Prostate gland (tissue), 2 donors: ENCODE data around the gene PPL. TPM values are rescaled to one million over a fixed set of nuclear protein-coding genes. Genes with fewer than 3 reads are reported as not detected.
"Not testable (repeated sequence)": the region's sequence is repeated elsewhere in the genome, so short reads cannot be mapped to it uniquely, and the experiment has no call there.

Source experiments
- DNase-seq: peaks from one replicate; pipeline ENCODE4 v3.0.0-alpha.2; 2019; ENCODE audit warnings: low spot score
- H3K27ac ChIP-seq, 2 donors: fragments of 200-600 bp; sonication (generic); 2 replicates each; pipeline ENCODE4 v1.5.1; 2017 to 2019
- H3K27me3 ChIP-seq: fragments of 200-600 bp; sonication (generic); replicated peaks from 2 replicates; pipeline ENCODE4 v1.5.1; 2019; ENCODE audit not compliant: insufficient read depth
- H3K36me3 ChIP-seq, 2 donors: fragments of 200-600 bp; sonication (generic); 1 replicate in 1 of 2; 2 replicates in 1 of 2; pipeline versions ENCODE4 v1.5.1 to v1.8.1; 2017 to 2019
- H3K4me1 ChIP-seq: fragments of 200-600 bp; sonication (generic); replicated peaks from 2 replicates; pipeline ENCODE4 v1.5.1; 2019
- H3K4me3 ChIP-seq, 2 donors: fragments of 200-600 bp; sonication (generic); 2 replicates each; pipeline ENCODE4 v1.5.1; 2017 to 2019
- H3K9me3 ChIP-seq: fragments of 200-600 bp; sonication (generic); 2 replicates; pipeline ENCODE4 v1.5.1; 2017
- CTCF ChIP-seq, 4 experiments: fragments of 200-600 bp in 2 of 4; fragments of 450-650 bp in 2 of 4; sonication (generic) in 2 of 4; IDR thresholded peaks; 1 replicate in 3 of 4; 2 replicates in 1 of 4; pipeline ENCODE4 v1.5.1; 2016 to 2019; ENCODE audit warnings: antibody characterized with exemption in 4 of 4, mild to moderate bottlenecking in 2 of 4, moderate library complexity in 2 of 4
- POLR2A ChIP-seq: fragments of 450-650 bp; IDR thresholded peaks from one replicate; pipeline ENCODE4 v1.6.1; 2016; ENCODE audit warnings: antibody characterized with exemption, mild to moderate bottlenecking
- POLR2AphosphoS5 ChIP-seq: sonication (generic); formaldehyde crosslinking; IDR thresholded peaks from one replicate; pipeline ENCODE4 v1.6.1; 2017; ENCODE audit warnings: antibody characterized with exemption
- WGBS: methylation state at CpG from one replicate; pipeline ENCODE4 v1.1.5; 2018; 5-methylcytosine and 5-hydroxymethylcytosine counted together
- intact Hi-C: fragments of 100-400 bp; cut with DNase I; formaldehyde crosslinking; loops from one replicate; pipeline ENCODE4 v1.14.2; 2022
- total RNA-seq, 2 donors: library from RNA; depleted of rRNA; stranded (reverse); fragments of >200 nt; gene quantifications; one replicate each; pipeline ENCODE4 v1.1.0, GENCODE V29; 2016

Gene PPL
- total RNA-seq, 2 donors from 2014 or later = 39.4 to 64.3 TPM

DNA sequence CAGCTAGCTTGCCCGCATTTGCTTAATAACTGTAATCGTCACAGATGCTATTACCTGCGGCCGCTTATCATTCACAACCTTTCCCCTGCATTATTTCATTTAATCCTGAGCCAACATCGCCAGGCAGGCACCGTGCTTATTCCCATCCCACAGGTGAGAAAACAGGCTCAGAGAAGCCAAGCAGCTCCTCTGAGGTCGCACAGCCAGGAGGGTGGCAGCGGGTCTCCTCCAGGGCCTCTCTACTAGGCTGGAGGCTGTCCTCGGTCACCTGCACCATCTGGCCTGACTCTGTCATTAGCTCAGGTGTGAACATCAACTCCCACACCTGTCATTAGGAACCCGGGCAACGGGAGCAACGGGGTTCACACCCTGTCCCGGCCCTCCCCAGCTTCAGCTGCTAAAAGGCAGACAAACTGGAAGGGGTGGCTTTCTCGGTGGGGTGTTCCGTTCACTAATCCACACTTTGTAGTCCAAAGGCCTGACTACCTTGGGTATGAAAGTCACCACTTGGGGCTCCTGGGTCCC, 3.0 kb downstream of the PPL start:
- H3K4me1 ChIP-seq = peaks cover 2% of the 10 kb centered on the region
- H3K4me3 ChIP-seq = no peak overlapping the region
- H3K36me3 ChIP-seq = no peaks in the 10 kb centered on the region
- no peak for DNase-seq
- intact Hi-C loops = no loop called here
- 77% methylated on average over 15 of the region's 15 CpGs for WGBS
- no peaks in the 10 kb centered on the region for H3K27me3 ChIP-seq
- peak overlapping the region in 1 of 2 donors; percentile 90 for H3K27ac ChIP-seq
- no peak for TF ChIP-seq POLR2A
- no peak for TF ChIP-seq CTCF (IDR thresholded peaks at IDR 0.05)
- no peak for TF ChIP-seq POLR2AphosphoS5
- H3K9me3 ChIP-seq = no peaks in the 10 kb centered on the region

GRCh38 chr16:4933433-4933832, 3.5 kb downstream of the PPL start:
- TF ChIP-seq POLR2A (no peak), POLR2AphosphoS5 (no peak), CTCF (IDR thresholded peaks at IDR 0.05) (no peak)
- intact Hi-C loops = no loop called here
- Histone ChIP-seq H3K4me3 (no peak overlapping the region), H3K36me3 (no peaks in the 10 kb centered on the region), H3K9me3 (no peaks in the 10 kb centered on the region), H3K4me1 (peaks cover 2% of the 10 kb centered on the region), H3K27me3 (no peaks in the 10 kb centered on the region), H3K27ac (no peak overlapping the region)
- WGBS = 85% methylated on average over 8 of the region's 8 CpGs
- DNase-seq = no peak

DNA sequence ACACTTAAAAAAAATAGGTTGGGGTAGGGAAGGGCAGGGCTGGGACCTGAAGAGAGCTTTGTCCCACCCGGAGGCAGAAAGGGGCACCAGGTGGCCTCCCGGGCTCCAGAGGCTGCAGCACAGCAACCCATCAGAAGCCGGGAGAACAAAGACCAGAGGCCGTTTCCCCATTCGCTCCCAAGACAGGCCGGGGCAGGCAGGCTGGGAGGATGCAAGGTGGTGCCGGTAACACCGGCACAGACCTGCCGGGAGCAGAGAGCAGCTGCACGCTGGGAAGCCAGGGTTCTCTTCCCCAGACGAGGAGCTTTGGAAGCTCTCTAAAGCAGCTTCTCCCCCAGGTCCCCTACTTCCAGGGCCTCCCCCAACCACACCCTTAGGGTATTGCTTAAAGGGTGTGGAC, 5.6 kb downstream of the PPL start:
- no peak for TF ChIP-seq POLR2A
- no peak for TF ChIP-seq CTCF (IDR thresholded peaks at IDR 0.05)
- TF ChIP-seq POLR2AphosphoS5 = no peak
- intact Hi-C loops = no loop called here
- no peak for DNase-seq
- H3K36me3 ChIP-seq = no peaks in the 10 kb centered on the region
- WGBS = 42% methylated on average over 9 of the region's 11 CpGs
- H3K27me3 ChIP-seq = no peaks in the 10 kb centered on the region
- H3K4me3 ChIP-seq = no peak overlapping the region
- no peak overlapping the region for H3K27ac ChIP-seq
- H3K9me3 ChIP-seq = no peaks in the 10 kb centered on the region
- H3K4me1 ChIP-seq = peaks cover 2% of the 10 kb centered on the region

- H3K4me3 ChIP-seq, H3K27me3 ChIP-seq, H3K9me3 ChIP-seq, intact Hi-C loops, H3K4me1 ChIP-seq, H3K36me3 ChIP-seq, H3K27ac ChIP-seq, DNase-seq: not testable (repeated sequence)
- 97% methylated on average over 4 of the region's 4 CpGs for WGBS
Measured at GRCh38 chr16:4929619-4930018, 7.3 kb downstream of the PPL start.

DNA sequence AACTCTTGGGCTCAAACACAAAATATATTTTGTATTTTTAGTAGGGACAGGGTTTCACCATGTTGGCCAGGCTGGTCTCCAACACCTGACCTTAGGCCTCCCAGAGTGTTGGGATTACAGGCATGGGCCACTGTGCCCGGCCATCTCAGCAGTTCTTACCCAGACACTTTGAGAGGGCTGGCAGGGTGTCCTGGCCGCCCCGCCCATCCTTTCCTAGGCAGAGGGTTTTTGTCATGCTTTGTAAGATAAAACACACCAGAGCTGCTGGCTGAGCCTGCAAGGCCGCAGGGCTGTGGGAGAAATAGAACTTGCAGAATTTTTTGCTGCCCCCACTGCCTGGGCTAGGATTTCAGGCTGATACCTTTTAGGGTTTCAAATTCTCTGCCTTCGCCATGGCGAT, 8.7 kb downstream of the PPL start:
- Histone ChIP-seq H3K27ac (no peak overlapping the region), H3K9me3 (no peaks in the 10 kb centered on the region), H3K36me3 (no peaks in the 10 kb centered on the region), H3K4me1 (peaks cover 2% of the 10 kb centered on the region), H3K27me3 (no peaks in the 10 kb centered on the region), H3K4me3 (no peak overlapping the region)
- no peak for DNase-seq
- no peak for TF ChIP-seq POLR2AphosphoS5
- TF ChIP-seq POLR2A = no peak
- TF ChIP-seq CTCF (IDR thresholded peaks at IDR 0.05) = no peak
- 90% methylated on average over 6 of the region's 6 CpGs for WGBS
- intact Hi-C loops = no loop called here
